Measurements from ENCODE around the gene TMEM132D.

The TMEM132D gene

GRCh38 chr12:129589503-129589902, 314.3 kb downstream of the TMEM132D start (continued):
- TF ChIP-seq, protein P1, sequence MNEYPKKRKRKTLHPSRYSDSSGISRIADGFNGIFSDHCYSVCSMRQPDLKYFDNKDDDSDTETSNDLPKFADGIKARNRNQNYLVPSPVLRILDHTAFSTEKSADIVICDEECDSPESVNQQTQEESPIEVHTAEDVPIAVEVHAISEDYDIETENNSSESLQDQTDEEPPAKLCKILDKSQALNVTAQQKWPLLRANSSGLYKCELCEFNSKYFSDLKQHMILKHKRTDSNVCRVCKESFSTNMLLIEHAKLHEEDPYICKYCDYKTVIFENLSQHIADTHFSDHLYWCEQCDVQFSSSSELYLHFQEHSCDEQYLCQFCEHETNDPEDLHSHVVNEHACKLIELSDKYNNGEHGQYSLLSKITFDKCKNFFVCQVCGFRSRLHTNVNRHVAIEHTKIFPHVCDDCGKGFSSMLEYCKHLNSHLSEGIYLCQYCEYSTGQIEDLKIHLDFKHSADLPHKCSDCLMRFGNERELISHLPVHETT (tag by site-specific recombination; IDR thresholded peaks at IDR 0.05): no peak
- no peak for TF ChIP-seq ZNF747 (tag by site-specific recombination; IDR thresholded peaks at IDR 0.05)

- Histone ChIP-seq H3K9me3 (ENCODE audit: control insufficient read depth, insufficient read depth, low read depth, low read length) (no peaks in the 10 kb centered on the region), H3K27ac (ENCODE audit: extremely low read depth, low read depth, low read length) (no peak overlapping the region), H3K4me3 (ENCODE audit: low read depth, low read length) (no peak overlapping the region), H3K36me3 (ENCODE audit: control insufficient read depth in 2 of 2, insufficient read depth in 1 of 2, low read length in 2 of 2) (no peaks in the 10 kb centered on the region), H3K4me1 (ENCODE audit: control insufficient read depth, insufficient read depth, low read length) (no peaks in the 10 kb centered on the region)
- ChIA-PET CTCF (no interaction called here), POLR2A (no interaction called here)
- TF ChIP-seq ZSCAN4 (tag by site-specific recombination; IDR thresholded peaks at IDR 0.05): no peak
- TF ChIP-seq ZNF701 (tag by site-specific recombination; IDR thresholded peaks at IDR 0.05): no peak
- no peak for TF ChIP-seq ZSCAN16 (tag by site-specific recombination; IDR thresholded peaks at IDR 0.05)
- no peak for TF ChIP-seq ZXDB (tag by site-specific recombination; IDR thresholded peaks at IDR 0.05)
- no peak for TF ChIP-seq TCF7L2 (IDR thresholded peaks at IDR 0.05; ENCODE audit: borderline replicate concordance, low read depth, low read length)
- no peak for TF ChIP-seq SCRT1 (tag by site-specific recombination; IDR thresholded peaks at IDR 0.05; ENCODE audit: borderline replicate concordance)
- TF ChIP-seq ZNF132 (tag by site-specific recombination; IDR thresholded peaks at IDR 0.05; ENCODE audit: borderline replicate concordance): no peak
- TF ChIP-seq, protein P2, sequence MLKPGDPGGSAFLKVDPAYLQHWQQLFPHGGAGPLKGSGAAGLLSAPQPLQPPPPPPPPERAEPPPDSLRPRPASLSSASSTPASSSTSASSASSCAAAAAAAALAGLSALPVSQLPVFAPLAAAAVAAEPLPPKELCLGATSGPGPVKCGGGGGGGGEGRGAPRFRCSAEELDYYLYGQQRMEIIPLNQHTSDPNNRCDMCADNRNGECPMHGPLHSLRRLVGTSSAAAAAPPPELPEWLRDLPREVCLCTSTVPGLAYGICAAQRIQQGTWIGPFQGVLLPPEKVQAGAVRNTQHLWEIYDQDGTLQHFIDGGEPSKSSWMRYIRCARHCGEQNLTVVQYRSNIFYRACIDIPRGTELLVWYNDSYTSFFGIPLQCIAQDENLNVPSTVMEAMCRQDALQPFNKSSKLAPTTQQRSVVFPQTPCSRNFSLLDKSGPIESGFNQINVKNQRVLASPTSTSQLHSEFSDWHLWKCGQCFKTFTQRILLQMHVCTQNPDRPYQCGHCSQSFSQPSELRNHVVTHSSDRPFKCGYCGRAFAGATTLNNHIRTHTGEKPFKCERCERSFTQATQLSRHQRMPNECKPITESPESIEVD (tag by site-specific recombination; IDR thresholded peaks at IDR 0.05): no peak
- no peak for TF ChIP-seq ZNF133 (tag by site-specific recombination; IDR thresholded peaks at IDR 0.05)
- no peak for TF ChIP-seq WT1 (tag by site-specific recombination; IDR thresholded peaks at IDR 0.05)
- TF ChIP-seq, protein P3, sequence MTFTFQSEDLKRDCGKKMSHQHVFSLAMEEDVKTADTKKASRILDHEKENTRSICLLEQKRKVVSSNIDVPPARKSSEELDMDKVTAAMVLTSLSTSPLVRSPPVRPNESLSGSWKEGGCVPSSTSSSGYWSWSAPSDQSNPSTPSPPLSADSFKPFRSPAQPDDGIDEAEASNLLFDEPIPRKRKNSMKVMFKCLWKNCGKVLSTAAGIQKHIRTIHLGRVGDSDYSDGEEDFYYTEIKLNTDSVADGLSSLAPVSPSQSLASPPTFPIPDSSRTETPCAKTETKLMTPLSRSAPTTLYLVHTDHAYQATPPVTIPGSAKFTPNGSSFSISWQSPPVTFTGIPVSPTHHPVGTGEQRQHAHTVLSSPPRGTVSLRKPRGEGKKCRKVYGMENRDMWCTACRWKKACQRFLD (tag by site-specific recombination; IDR thresholded peaks at IDR 0.05): no peak
- no peak for TF ChIP-seq ZNF394 (tag by site-specific recombination; IDR thresholded peaks at IDR 0.05; ENCODE audit: borderline replicate concordance)
- no peak for TF ChIP-seq ZNF174 (tag by site-specific recombination; IDR thresholded peaks at IDR 0.05)
Measured at GRCh38 chr12:129588142-129588541, 315.7 kb downstream of the TMEM132D start.

DNA sequence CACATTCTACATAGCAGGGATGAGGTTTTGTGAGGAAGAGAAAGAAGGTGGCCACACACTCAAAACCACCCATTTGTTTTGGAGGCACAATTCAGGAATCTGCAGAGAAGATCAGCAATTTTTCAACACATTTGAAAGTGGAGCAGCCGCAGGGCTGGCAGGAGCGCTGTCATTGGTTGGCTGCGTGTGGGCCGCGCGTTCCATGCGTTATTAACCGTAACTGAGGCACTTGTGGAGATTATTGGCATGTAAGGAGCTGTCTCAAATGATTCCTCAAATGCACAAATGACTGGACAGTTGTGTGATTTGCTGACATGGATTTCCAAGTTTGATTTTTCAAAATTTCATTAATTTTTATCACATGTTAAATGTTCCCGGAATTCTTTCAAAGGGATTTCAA, 318.5 kb downstream of the TMEM132D start:
- H3K9me3 ChIP-seq (ENCODE audit: control insufficient read depth, insufficient read depth, low read depth, low read length): no peaks in the 10 kb centered on the region
- H3K4me3 ChIP-seq (ENCODE audit: low read depth, low read length): no peak overlapping the region
- no peaks in the 10 kb centered on the region for H3K4me1 ChIP-seq (ENCODE audit: control insufficient read depth, insufficient read depth, low read length)
- ChIA-PET CTCF (no interaction called here), POLR2A (no interaction called here)
- no peak overlapping the region for H3K27ac ChIP-seq (ENCODE audit: extremely low read depth, low read depth, low read length)
- no peaks in the 10 kb centered on the region for H3K36me3 ChIP-seq (ENCODE audit: control insufficient read depth in 2 of 2, insufficient read depth in 1 of 2, low read length in 2 of 2)
- TF ChIP-seq, protein P4, sequence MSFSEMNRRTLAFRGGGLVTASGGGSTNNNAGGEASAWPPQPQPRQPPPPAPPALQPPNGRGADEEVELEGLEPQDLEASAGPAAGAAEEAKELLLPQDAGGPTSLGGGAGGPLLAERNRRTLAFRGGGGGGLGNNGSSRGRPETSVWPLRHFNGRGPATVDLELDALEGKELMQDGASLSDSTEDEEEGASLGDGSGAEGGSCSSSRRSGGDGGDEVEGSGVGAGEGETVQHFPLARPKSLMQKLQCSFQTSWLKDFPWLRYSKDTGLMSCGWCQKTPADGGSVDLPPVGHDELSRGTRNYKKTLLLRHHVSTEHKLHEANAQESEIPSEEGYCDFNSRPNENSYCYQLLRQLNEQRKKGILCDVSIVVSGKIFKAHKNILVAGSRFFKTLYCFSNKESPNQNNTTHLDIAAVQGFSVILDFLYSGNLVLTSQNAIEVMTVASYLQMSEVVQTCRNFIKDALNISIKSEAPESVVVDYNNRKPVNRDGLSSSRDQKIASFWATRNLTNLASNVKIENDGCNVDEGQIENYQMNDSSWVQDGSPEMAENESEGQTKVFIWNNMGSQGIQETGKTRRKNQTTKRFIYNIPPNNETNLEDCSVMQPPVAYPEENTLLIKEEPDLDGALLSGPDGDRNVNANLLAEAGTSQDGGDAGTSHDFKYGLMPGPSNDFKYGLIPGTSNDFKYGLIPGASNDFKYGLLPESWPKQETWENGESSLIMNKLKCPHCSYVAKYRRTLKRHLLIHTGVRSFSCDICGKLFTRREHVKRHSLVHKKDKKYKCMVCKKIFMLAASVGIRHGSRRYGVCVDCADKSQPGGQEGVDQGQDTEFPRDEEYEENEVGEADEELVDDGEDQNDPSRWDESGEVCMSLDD (tag by site-specific recombination; IDR thresholded peaks at IDR 0.05): no peak
- TF ChIP-seq ZNF23 (tag by site-specific recombination; IDR thresholded peaks at IDR 0.05; ENCODE audit: borderline replicate concordance): no peak
- TF ChIP-seq, protein P3 (tag by site-specific recombination; IDR thresholded peaks at IDR 0.05): no peak

Data from HEK293 (cell line).